Measurements from ENCODE around the gene TRIM45.
"Not testable (repeated sequence)": the region's sequence is repeated elsewhere in the genome, so short reads cannot be mapped to it uniquely, and the experiment has no call there.

Gene TRIM45

GRCh38 chr1:117106478-117106877, 15.1 kb downstream of the TRIM45 start:
- H3K27me3 ChIP-seq: no peaks in the 10 kb centered on the region
- no peak overlapping the region for H3K27ac ChIP-seq
- peaks cover 38% of the 10 kb centered on the region for H3K36me3 ChIP-seq
- no peak for TF ChIP-seq CTCF (IDR thresholded peaks at IDR 0.05)
- no peaks in the 10 kb centered on the region for H3K4me1 ChIP-seq (ENCODE audit: control insufficient read depth in 1 of 2, insufficient read depth in 1 of 2, low read depth in 1 of 2, low read length in 1 of 2)
- no peaks in the 10 kb centered on the region for H3K9me3 ChIP-seq
- no peak overlapping the region for H3K4me3 ChIP-seq (ENCODE audit: low read depth in 1 of 2, low read length in 1 of 2)

GRCh38 chr1:117105722-117106121, 15.8 kb downstream of the TRIM45 start:
- Histone ChIP-seq H3K4me1 (ENCODE audit: control insufficient read depth in 1 of 2, insufficient read depth in 1 of 2, low read depth in 1 of 2, low read length in 1 of 2) (no peaks in the 10 kb centered on the region), H3K27ac (no peak overlapping the region), H3K27me3 (no peaks in the 10 kb centered on the region), H3K36me3 (peaks cover 43% of the 10 kb centered on the region), H3K4me3 (ENCODE audit: low read depth in 1 of 2, low read length in 1 of 2) (no peak overlapping the region), H3K9me3 (no peaks in the 10 kb centered on the region)
- TF ChIP-seq CTCF (IDR thresholded peaks at IDR 0.05): no peak

- Histone ChIP-seq H3K36me3 (peaks cover 51% of the 10 kb centered on the region), H3K27ac (no peak overlapping the region), H3K27me3 (no peaks in the 10 kb centered on the region), H3K9me3 (no peaks in the 10 kb centered on the region), H3K4me3 (ENCODE audit: low read depth in 1 of 2, low read length in 1 of 2) (no peak overlapping the region), H3K4me1 (ENCODE audit: control insufficient read depth in 1 of 2, insufficient read depth in 1 of 2, low read depth in 1 of 2, low read length in 1 of 2) (no peaks in the 10 kb centered on the region)
- no peak for TF ChIP-seq CTCF (IDR thresholded peaks at IDR 0.05)
Measured at GRCh38 chr1:117104986-117105385, 16.6 kb downstream of the TRIM45 start.

GRCh38 chr1:117101858-117102257, 19.7 kb downstream of the TRIM45 start:
- not testable (repeated sequence) for H3K27me3 ChIP-seq; H3K4me1 ChIP-seq (ENCODE audit: control insufficient read depth in 1 of 2, insufficient read depth in 1 of 2, low read depth in 1 of 2, low read length in 1 of 2); H3K27ac ChIP-seq; H3K9me3 ChIP-seq; H3K4me3 ChIP-seq (ENCODE audit: low read depth in 1 of 2, low read length in 1 of 2)
- H3K36me3 ChIP-seq: peaks cover 82% of the 10 kb centered on the region

GRCh38 chr1:117101334-117101733, 20.2 kb downstream of the TRIM45 start:
- no peak overlapping the region for H3K4me3 ChIP-seq (ENCODE audit: low read depth in 1 of 2, low read length in 1 of 2)
- no peak for TF ChIP-seq CTCF (IDR thresholded peaks at IDR 0.05)
- H3K27me3 ChIP-seq: no peaks in the 10 kb centered on the region
- H3K36me3 ChIP-seq: peaks cover 87% of the 10 kb centered on the region
- H3K27ac ChIP-seq: no peak overlapping the region
- no peaks in the 10 kb centered on the region for H3K9me3 ChIP-seq
- H3K4me1 ChIP-seq (ENCODE audit: control insufficient read depth in 1 of 2, insufficient read depth in 1 of 2, low read depth in 1 of 2, low read length in 1 of 2): no peaks in the 10 kb centered on the region

GRCh38 chr1:117098287-117098890, 23.2 kb downstream of the TRIM45 start:
- no peaks in the 10 kb centered on the region for H3K27me3 ChIP-seq
- H3K9me3 ChIP-seq: no peaks in the 10 kb centered on the region
- no peak overlapping the region for H3K27ac ChIP-seq
- H3K36me3 ChIP-seq: peaks cover 97% of the 10 kb centered on the region
- H3K4me3 ChIP-seq (ENCODE audit: low read depth in 1 of 2, low read length in 1 of 2): no peak overlapping the region
- TF ChIP-seq CTCF (IDR thresholded peaks at IDR 0.05): no peak
- H3K4me1 ChIP-seq (ENCODE audit: control insufficient read depth in 1 of 2, insufficient read depth in 1 of 2, low read depth in 1 of 2, low read length in 1 of 2): no peaks in the 10 kb centered on the region
